Upper lobe of left lung (tissue), 6 donors: ENCODE results near the gene DPH5. TPM values are rescaled to one million over a fixed set of nuclear protein-coding genes. Genes with fewer than 3 reads are reported as not detected.

ENCODE experiments used
- ATAC-seq, 2 donors: fragments of 200-7000 bp; cut with Tn5 transposase; one replicate each; pipeline ENCODE4 v1.9.1; 2022; ENCODE audit warnings: mild to moderate bottlenecking in 2 of 2, moderate library complexity in 2 of 2; ENCODE audit not compliant: low FRiP score in 2 of 2
- DNase-seq, 2 donors: peaks; one replicate each; pipeline ENCODE4 v3.0.0-alpha.2; 2019 to 2020
- H3K27ac ChIP-seq, 4 donors: fragments of 200-600 bp; sonication (generic); one replicate each; pipeline ENCODE4 v1.5.1; 2016 to 2019
- H3K27me3 ChIP-seq, 4 donors: fragments of 200-600 bp; sonication (generic); one replicate each; pipeline ENCODE4 v1.5.1; 2017 to 2019
- H3K36me3 ChIP-seq, 4 donors: fragments of 200-600 bp; sonication (generic); one replicate each; pipeline ENCODE4 v1.5.1; 2016 to 2019
- H3K4me1 ChIP-seq, 4 donors: fragments of 200-600 bp; sonication (generic); one replicate each; pipeline ENCODE4 v1.5.1; 2018 to 2019
- H3K4me3 ChIP-seq, 4 donors: fragments of 200-600 bp; sonication (generic); one replicate each; pipeline ENCODE4 v1.5.1; 2017 to 2019; ENCODE audit warnings: mild to moderate bottlenecking in 2 of 4, moderate library complexity in 1 of 4
- H3K9me3 ChIP-seq, 4 donors: fragments of 200-600 bp; sonication (generic); one replicate each; pipeline ENCODE4 v1.5.1; 2018 to 2019
- CTCF ChIP-seq, 6 experiments: fragments of 450-650 bp in 4 of 6; fragments of 200-600 bp in 2 of 6; sonication (generic) in 2 of 6; IDR thresholded peaks; one replicate each; pipeline ENCODE4 v1.5.1; 2016 to 2019; ENCODE audit warnings: antibody characterized with exemption in 6 of 6
- EP300 ChIP-seq, 4 donors: sonication (generic); formaldehyde crosslinking; IDR thresholded peaks; one replicate each; pipeline ENCODE4 v1.5.1; 2017; ENCODE audit warnings: antibody characterized with exemption in 4 of 4, control low read depth in 2 of 4
- POLR2A ChIP-seq, 4 donors: fragments of 450-650 bp; IDR thresholded peaks; one replicate each; pipeline ENCODE4 v1.5.1; 2016 to 2017; ENCODE audit warnings: antibody characterized with exemption in 4 of 4, mild to moderate bottlenecking in 2 of 4
- POLR2AphosphoS5 ChIP-seq, 2 donors: sonication (generic); formaldehyde crosslinking; IDR thresholded peaks; one replicate each; pipeline ENCODE4 v1.5.1; 2017; ENCODE audit warnings: antibody characterized with exemption in 2 of 2
- WGBS, 2 donors: methylation state at CpG; one replicate each; pipeline ENCODE4 v1.1.5; 2017 to 2018; 5-methylcytosine and 5-hydroxymethylcytosine counted together
- total RNA-seq, 6 donors: library from RNA; depleted of rRNA in 4 of 6; stranded (reverse); fragments of >200 nt in 4 of 6; gene quantifications; one replicate each; pipeline versions ENCODE4 v1.1.0 to v1.2.1, GENCODE V29; 2016 to 2021
- donor health status: DM: no; HTN: no; CAD: no; lungs with moderate emphysema.
- donor health status: DM: no; HTN: yes; CAD: no; lungs with severe emphysema.

DPH5 gene
- total RNA-seq, 6 donors from 2014 or later: 14.8 to 25.2 (median 21.5) TPM

GRCh38 chr1:100979631-100980030 lies 46.0 kb downstream of the DPH5 start:
- ATAC-seq (no peak), DNase-seq (no peak)
- Histone ChIP-seq H3K36me3 (peaks cover 0 to 20% (median 6%) of the 10 kb centered on the region in 4 donors), H3K27ac (no peak overlapping the region), H3K4me3 (no peak overlapping the region), H3K9me3 (no peaks in the 10 kb centered on the region), H3K27me3 (no peaks in the 10 kb centered on the region), H3K4me1 (peaks cover 9 to 18% (median 14%) of the 10 kb centered on the region in 4 donors)
- WGBS, 2 donors: 85 to 94% methylated on average over 2 of the region's 2 CpGs
- TF ChIP-seq POLR2AphosphoS5 (IDR thresholded peaks at IDR 0.05) (no peak), EP300 (IDR thresholded peaks at IDR 0.05) (no peak), POLR2A (IDR thresholded peaks at IDR 0.05) (no peak), CTCF (IDR thresholded peaks at IDR 0.05) (no peak)

DNA sequence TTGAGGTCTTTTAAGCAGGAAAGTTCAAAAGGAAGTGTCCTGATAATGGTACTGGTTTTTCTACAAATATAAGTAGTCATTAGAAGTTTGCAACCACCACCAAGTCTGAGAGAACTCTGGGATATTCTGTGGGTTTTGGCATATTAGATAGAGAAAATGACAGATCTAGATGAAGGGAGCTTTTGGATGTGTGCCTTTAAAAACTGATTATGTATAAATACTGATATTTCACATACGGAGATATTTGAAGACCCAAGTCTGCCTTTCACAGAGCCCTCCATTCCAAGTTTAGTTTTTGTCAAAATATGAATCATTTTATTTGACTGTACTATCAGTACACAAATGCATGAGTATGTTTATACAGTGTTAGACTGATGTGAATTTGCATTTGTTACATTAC lies 48.6 kb downstream of the DPH5 start:
- Histone ChIP-seq H3K27ac (peak overlapping the region in 1 of 4 donors; percentile 20), H3K4me1 (peaks cover 2 to 18% (median 10%) of the 10 kb centered on the region in 4 donors), H3K9me3 (no peaks in the 10 kb centered on the region), H3K4me3 (no peak overlapping the region), H3K36me3 (peaks cover 0 to 16% (median 6%) of the 10 kb centered on the region in 4 donors), H3K27me3 (no peaks in the 10 kb centered on the region)
- 71 to 74% methylated on average over 1 of the region's 1 CpG for WGBS, 2 donors
- ATAC-seq (no peak), DNase-seq (no peak)
- TF ChIP-seq CTCF (IDR thresholded peaks at IDR 0.05): no peak

DNA sequence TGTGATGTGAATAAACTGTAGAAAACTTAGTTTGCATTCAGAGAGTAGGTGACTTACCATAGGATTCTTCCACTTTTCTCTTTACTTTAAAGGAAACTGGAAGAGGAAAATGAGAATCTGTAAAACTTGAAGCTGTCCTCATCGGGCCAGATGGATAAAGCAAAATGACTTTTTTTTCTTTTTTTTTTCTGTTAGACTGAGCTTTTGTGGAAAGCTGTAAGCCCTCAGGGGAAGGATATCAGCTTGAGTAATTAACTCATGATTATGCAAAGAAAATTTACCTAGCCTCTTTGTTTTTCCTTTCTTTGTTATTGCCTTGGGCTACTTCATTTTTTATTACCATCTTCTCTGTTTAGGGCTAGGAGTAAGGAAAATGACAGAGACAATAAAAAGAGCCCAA lies 53.4 kb downstream of the DPH5 start:
- H3K9me3 ChIP-seq: no peaks in the 10 kb centered on the region
- ATAC-seq (no peak), DNase-seq (no peak)
- no peak overlapping the region for H3K27ac ChIP-seq
- peaks cover 3 to 23% (median 13%) of the 10 kb centered on the region in 4 donors for H3K4me1 ChIP-seq
- TF ChIP-seq POLR2A (IDR thresholded peaks at IDR 0.05): no peak
- no peak for TF ChIP-seq EP300 (IDR thresholded peaks at IDR 0.05)
- TF ChIP-seq CTCF (IDR thresholded peaks at IDR 0.05): no peak
- no peak for TF ChIP-seq POLR2AphosphoS5 (IDR thresholded peaks at IDR 0.05)
- no peaks in the 10 kb centered on the region for H3K27me3 ChIP-seq
- peaks cover 0 to 23% (median 7%) of the 10 kb centered on the region in 4 donors for H3K36me3 ChIP-seq
- 59 to 74% methylated on average over 1 of the region's 1 CpG for WGBS, 2 donors
- H3K4me3 ChIP-seq: no peak overlapping the region

GRCh38 chr1:100971021-100971420 lies 54.6 kb downstream of the DPH5 start:
- WGBS, 2 donors: 83 to 92% methylated on average over 1 of the region's 1 CpG

More at GRCh38 chr1:100971021-100971420, 54.6 kb downstream of the DPH5 start:
- DNase-seq: no peak
- H3K9me3 ChIP-seq: no peaks in the 10 kb centered on the region
- H3K27me3 ChIP-seq: no peaks in the 10 kb centered on the region
- no peak overlapping the region for H3K27ac ChIP-seq
- no peak overlapping the region for H3K4me3 ChIP-seq
- H3K4me1 ChIP-seq: peaks cover 2 to 12% (median 7%) of the 10 kb centered on the region in 4 donors
- no peak for TF ChIP-seq POLR2A (IDR thresholded peaks at IDR 0.05)
- TF ChIP-seq POLR2AphosphoS5 (IDR thresholded peaks at IDR 0.05): no peak
- no peak for TF ChIP-seq EP300 (IDR thresholded peaks at IDR 0.05)
- TF ChIP-seq CTCF (IDR thresholded peaks at IDR 0.05): no peak
- no peak for ATAC-seq
- peaks cover 0 to 34% (median 14%) of the 10 kb centered on the region in 4 donors for H3K36me3 ChIP-seq
